ENCODE measurements around the gene SZT2.

DNA sequence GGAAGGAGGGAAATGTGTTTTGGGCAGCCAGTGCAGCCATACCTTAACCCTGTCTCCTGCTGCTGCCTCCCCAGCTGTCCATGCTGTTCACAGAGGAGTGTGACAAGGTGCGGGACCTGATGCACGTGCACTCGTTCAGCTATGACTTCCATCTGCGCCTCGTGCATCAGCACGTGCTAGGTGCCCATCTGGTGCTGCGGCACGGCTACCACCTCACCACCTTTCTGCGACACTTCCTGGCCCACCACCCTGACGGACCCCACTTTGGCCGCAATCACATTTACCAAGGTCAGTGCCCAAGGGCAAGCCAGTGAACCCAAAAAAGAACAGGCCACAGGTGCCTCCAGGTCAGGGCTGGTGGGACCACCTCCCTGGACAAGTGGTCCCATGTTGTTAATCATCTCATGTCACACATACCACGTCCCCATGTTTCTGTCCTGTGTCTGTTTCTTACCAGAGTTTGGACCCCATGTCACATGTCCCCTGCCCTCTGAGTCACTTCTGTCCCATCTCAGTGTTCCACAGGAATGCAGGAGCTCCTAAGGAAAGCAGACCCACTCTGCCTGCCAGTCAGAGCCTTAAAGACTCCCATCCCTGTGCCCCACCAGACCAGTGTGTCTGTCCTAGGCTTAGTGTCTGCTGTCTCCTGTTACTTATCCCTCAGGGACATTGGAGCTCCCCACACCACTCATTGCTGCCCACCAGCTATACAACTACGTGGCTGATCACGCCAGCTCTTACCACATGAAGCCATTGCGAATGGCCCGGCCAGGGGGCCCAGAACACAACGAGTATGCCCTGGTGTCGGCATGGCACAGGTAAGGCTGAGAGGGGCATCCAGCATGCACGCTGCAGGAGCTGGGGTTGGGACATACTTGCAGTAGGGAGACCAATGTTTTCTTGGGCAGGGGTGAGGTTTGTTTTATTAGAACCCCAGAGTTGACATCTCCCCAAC lies 57.5 kb downstream of the SZT2 start:
- no peak for TF ChIP-seq GATA2 (IDR thresholded peaks at IDR 0.05; ENCODE audit: low read depth, low read length)
- no peak for TF ChIP-seq GATA3 (IDR thresholded peaks at IDR 0.05; ENCODE audit: low read depth, low read length)
